ENCODE results near the gene GCK. TPM values are rescaled to one million over a fixed set of nuclear protein-coding genes. Genes with fewer than 3 reads are reported as not detected.

GCK gene
- total RNA-seq, 1 experiment from 2014 or later = not detected

DNA sequence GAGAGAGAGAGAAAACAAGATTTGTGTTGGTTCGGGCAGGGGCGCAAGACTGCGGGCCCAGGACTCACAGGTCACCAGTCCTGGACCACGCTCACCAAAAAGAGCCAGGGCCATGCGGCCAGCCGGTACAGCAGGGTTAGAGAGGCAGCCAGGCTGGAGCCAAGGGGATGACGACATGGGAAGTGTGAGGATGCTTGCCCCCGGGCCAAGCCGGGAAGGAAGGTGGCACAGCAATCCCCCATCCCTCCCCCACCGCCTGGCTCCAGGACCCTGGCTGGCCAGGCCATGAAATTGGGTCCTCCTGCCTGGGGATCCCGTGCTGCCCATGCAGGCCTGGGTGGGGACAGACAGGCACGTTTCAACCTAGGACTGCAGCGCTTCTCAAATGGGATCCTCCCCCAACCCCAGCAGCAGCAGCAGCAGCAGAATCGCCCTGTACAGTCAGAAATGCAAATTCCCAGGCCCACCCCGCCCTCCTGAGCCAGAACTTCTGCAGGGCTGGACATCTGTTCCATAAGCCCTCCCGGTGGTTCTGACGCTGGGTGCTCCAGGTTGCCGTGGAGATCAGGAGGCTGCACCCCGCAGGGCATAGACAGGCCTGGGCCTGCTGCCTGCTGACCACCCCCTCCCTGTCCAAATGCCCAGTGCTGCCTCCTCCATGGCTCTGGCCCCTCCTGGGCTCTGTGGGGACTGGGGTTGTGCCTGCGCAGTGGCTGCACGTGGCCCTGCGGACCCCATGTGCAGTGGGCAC lies 46.5 kb upstream of the GCK start:
- no peak for DNase-seq
- H3K4me1 Mint-ChIP-seq (ENCODE audit: low read depth, unreplicated experiment) = peaks cover 6% of the 10 kb centered on the region
- H3K9me3 Mint-ChIP-seq (ENCODE audit: low read depth, unreplicated experiment) = no peaks in the 10 kb centered on the region
- peaks cover 4% of the 10 kb centered on the region for H3K36me3 Mint-ChIP-seq (ENCODE audit: insufficient read depth, unreplicated experiment)
- H3K27me3 Mint-ChIP-seq (ENCODE audit: unreplicated experiment) = peaks cover 100% of the 10 kb centered on the region
- BruUV-seq (replicated peaks) = no TSS peak
- CTCF ChIA-PET = interaction anchor here (1.1 kb wide), 1 partner anchor 20 kb away, joined by 3 read pairs; no protein-coding TSS in a partner anchor
- H3K27ac Mint-ChIP-seq (ENCODE audit: unreplicated experiment) = no peak overlapping the region
- H3K4me3 Mint-ChIP-seq (ENCODE audit: low read depth, unreplicated experiment) = no peak overlapping the region
- TF ChIP-seq, protein P1, sequence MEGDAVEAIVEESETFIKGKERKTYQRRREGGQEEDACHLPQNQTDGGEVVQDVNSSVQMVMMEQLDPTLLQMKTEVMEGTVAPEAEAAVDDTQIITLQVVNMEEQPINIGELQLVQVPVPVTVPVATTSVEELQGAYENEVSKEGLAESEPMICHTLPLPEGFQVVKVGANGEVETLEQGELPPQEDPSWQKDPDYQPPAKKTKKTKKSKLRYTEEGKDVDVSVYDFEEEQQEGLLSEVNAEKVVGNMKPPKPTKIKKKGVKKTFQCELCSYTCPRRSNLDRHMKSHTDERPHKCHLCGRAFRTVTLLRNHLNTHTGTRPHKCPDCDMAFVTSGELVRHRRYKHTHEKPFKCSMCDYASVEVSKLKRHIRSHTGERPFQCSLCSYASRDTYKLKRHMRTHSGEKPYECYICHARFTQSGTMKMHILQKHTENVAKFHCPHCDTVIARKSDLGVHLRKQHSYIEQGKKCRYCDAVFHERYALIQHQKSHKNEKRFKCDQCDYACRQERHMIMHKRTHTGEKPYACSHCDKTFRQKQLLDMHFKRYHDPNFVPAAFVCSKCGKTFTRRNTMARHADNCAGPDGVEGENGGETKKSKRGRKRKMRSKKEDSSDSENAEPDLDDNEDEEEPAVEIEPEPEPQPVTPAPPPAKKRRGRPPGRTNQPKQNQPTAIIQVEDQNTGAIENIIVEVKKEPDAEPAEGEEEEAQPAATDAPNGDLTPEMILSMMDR (IDR thresholded peaks at IDR 0.05; ENCODE audit: unreplicated experiment) = no peak
- intact Hi-C loops (cut with micrococcal nuclease; ENCODE audit: unreplicated experiment) = no loop called here

DNA sequence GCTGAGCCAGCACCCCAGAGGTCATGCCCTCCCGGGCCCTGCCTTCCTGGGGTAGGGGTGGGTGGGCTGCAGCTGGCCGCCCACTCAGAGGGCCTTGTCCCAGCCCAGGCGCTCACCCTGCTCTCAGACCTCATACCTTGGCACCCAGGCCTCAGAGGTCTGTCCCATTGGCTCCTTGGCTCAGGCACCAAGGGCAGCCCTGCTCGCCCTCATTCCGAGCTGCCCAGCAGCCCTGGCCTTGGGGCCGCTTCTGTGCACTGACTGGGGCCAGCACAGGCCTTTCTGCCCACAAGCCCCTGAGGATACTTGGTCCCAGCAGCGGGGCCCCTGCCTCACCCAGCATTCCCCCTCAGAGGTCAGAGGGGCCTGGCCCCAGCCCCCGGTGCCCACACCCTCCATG lies 45.8 kb upstream of the GCK start:
- no TSS peak for BruUV-seq (replicated peaks)
- CTCF ChIA-PET = interaction anchor here (0.8 kb wide), 1 partner anchor 23 kb away, joined by 3 read pairs; no protein-coding TSS in a partner anchor

DNA sequence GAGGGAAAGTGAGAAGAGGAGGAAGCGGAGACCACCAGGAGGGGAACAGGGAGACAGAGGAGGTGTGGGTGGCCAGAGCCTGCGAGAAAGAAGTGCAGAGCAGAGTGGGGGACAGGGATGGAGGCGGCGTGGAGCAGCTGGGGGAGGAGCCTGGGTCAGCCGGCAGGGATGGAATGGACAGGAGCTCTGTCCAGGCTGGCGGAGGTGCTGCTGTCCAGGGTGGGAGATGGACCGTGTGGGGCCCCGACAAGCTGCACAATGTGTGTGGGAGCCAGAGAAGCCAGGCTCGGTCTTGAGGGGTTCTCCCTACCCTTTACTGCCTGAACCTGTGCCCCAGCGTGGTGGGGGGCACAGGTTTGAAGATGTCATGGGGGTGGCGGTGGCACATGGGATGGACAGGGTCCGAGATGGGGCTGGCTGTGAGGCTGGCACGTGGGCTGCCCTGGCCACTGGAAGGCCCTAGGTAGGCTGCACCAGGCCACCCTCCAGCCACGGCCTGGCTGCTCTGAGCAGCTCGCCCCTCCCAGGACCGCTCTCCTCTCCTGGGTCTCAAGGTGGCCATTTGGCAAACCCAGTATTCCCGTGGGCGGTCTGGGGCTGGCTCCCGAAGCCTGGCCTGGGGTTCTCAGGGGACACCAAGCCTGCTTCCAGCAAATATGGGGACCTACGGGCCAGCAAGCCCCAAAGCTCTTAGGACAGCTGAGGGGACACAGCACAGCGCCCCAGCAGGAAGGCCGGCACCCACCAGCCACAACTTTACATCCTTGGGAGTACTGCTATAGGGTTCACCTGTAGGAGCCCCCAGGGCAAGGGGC lies 43.9 kb upstream of the GCK start:
- Mint-ChIP-seq H3K4me1 (ENCODE audit: low read depth, unreplicated experiment) (no peaks in the 10 kb centered on the region), H3K27ac (ENCODE audit: unreplicated experiment) (no peak overlapping the region), H3K36me3 (ENCODE audit: insufficient read depth, unreplicated experiment) (peaks cover 4% of the 10 kb centered on the region), H3K9me3 (ENCODE audit: low read depth, unreplicated experiment) (no peaks in the 10 kb centered on the region), H3K4me3 (ENCODE audit: low read depth, unreplicated experiment) (no peak overlapping the region), H3K27me3 (ENCODE audit: unreplicated experiment) (peaks cover 93% of the 10 kb centered on the region)
- CTCF ChIA-PET = no interaction called here
- TF ChIP-seq, protein P1 (IDR thresholded peaks at IDR 0.05; ENCODE audit: unreplicated experiment) = no peak
- BruUV-seq (replicated peaks) = no TSS peak
- intact Hi-C loops (cut with micrococcal nuclease; ENCODE audit: unreplicated experiment) = no loop called here
- DNase-seq = no peak

More for the DNA sequence above, 45.8 kb upstream of the GCK start:
- Mint-ChIP-seq H3K9me3 (ENCODE audit: low read depth, unreplicated experiment) (no peaks in the 10 kb centered on the region), H3K27ac (ENCODE audit: unreplicated experiment) (no peak overlapping the region), H3K36me3 (ENCODE audit: insufficient read depth, unreplicated experiment) (peaks cover 4% of the 10 kb centered on the region), H3K4me1 (ENCODE audit: low read depth, unreplicated experiment) (no peaks in the 10 kb centered on the region), H3K4me3 (ENCODE audit: low read depth, unreplicated experiment) (no peak overlapping the region), H3K27me3 (ENCODE audit: unreplicated experiment) (peaks cover 100% of the 10 kb centered on the region)
- TF ChIP-seq, protein P1 (IDR thresholded peaks at IDR 0.05; ENCODE audit: unreplicated experiment) = no peak
- intact Hi-C loops (cut with micrococcal nuclease; ENCODE audit: unreplicated experiment) = no loop called here
- no peak for DNase-seq

DNA sequence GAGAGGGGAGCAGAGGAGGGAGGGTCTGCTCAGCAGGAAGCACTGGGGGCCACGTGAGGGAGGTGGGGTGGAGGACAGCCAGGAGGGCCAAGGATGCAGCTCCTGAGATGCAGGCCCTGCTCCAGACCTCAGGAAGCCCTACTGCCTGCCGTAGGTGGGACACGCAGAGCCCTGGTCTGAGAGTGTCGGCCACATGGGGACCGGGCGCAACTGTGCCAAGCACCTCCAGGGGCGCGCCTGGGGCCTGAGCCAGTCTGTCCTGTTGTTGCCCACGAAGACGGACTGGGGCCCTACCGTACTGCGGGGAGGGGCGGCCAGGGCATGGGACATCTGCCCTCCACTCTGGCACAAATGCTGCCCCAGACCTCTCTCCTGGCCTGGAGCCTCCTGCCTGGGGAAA lies 43.2 kb upstream of the GCK start:
- intact Hi-C loops (cut with micrococcal nuclease; ENCODE audit: unreplicated experiment) = no loop called here
- H3K4me1 Mint-ChIP-seq (ENCODE audit: low read depth, unreplicated experiment) = no peaks in the 10 kb centered on the region
- DNase-seq = no peak
- CTCF ChIA-PET = no interaction called here
- TF ChIP-seq, protein P1 (IDR thresholded peaks at IDR 0.05; ENCODE audit: unreplicated experiment) = no peak
- H3K4me3 Mint-ChIP-seq (ENCODE audit: low read depth, unreplicated experiment) = no peak overlapping the region
- no peak overlapping the region for H3K27ac Mint-ChIP-seq (ENCODE audit: unreplicated experiment)
- no TSS peak for BruUV-seq (replicated peaks)
- H3K9me3 Mint-ChIP-seq (ENCODE audit: low read depth, unreplicated experiment) = no peaks in the 10 kb centered on the region
- peaks cover 93% of the 10 kb centered on the region for H3K27me3 Mint-ChIP-seq (ENCODE audit: unreplicated experiment)
- peaks cover 4% of the 10 kb centered on the region for H3K36me3 Mint-ChIP-seq (ENCODE audit: insufficient read depth, unreplicated experiment)

Measured in Calu3 (cell line).